HFFc6 (cell line): ENCODE results near the gene UIMC1. TPM values are rescaled to one million over a fixed set of nuclear protein-coding genes. Genes with fewer than 3 reads are reported as not detected.

Source experiments
- DNase-seq: peaks from one replicate; pipeline ENCODE4 v3.0.0-alpha.2; 2018
- H3K27ac Mint-ChIP-seq: 2 replicates; pipeline ENCODE4 v1.8.0; 2020; ENCODE audit warnings: mild to moderate bottlenecking, mixed read lengths
- H3K27me3 Mint-ChIP-seq: 2 replicates; pipeline ENCODE4 v1.8.0; 2021; ENCODE audit warnings: mild to moderate bottlenecking, moderate library complexity, mixed read lengths; ENCODE audit not compliant: insufficient read depth
- H3K36me3 Mint-ChIP-seq: 2 replicates; pipeline ENCODE4 v1.8.0; 2021; ENCODE audit warnings: low read depth, mixed read lengths
- H3K4me1 Mint-ChIP-seq: 2 replicates; pipeline ENCODE4 v1.8.0; 2020; ENCODE audit warnings: low read depth, mixed read lengths
- H3K4me3 Mint-ChIP-seq: 2 replicates; pipeline ENCODE4 v1.8.0; 2020; ENCODE audit warnings: mild to moderate bottlenecking, moderate library complexity, mixed read lengths
- H3K9me3 Mint-ChIP-seq: 2 replicates; pipeline ENCODE4 v1.8.0; 2020; ENCODE audit warnings: mild to moderate bottlenecking, mixed read lengths
- total RNA-seq, 6 experiments: library from RNA; stranded (reverse); fragmentation: NEBNext Ultra II Directional; extraction: Animal tissue kit (Norgen Biotek cat#: 25700); gene quantifications; 2 replicates in 1 of 6; 3 replicates in 5 of 6; pipeline ENCODE4 v1.2.3, GENCODE V29; 2021
- TF ChIP-seq, protein P1 (sequence below): fragments of 200-600 bp; sonication (generic); IDR thresholded peaks from 2 replicates; pipeline ENCODE4 v1.5.0; 2021; ENCODE audit warnings: antibody characterized with exemption, mild to moderate bottlenecking

The UIMC1 gene
- total RNA-seq, 6 experiments from 2014 or later = 19.8 to 34.4 (median 23.6) TPM

DNA sequence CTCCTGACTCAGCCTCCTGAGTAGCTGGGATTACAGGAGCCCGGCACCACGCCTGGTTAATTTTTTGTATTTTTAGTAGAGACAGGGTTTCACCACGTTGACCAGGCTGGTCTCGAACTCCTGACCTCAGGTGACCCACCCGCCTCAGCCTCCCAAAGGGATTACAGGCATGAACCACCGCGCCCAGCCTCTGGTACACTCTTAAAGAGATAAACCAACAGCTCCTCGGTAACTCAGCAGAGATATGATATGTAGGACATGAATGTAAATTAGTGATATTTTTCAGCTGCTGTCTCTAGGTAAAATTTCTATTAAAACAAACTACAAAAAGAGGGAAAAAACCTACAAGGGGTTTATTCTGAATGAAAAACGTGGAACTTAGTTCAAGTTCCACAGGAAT lies 64.6 kb downstream of the UIMC1 start:
- H3K4me3 Mint-ChIP-seq = no peak overlapping the region
- H3K36me3 Mint-ChIP-seq = peaks cover 8% of the 10 kb centered on the region
- no peaks in the 10 kb centered on the region for H3K27me3 Mint-ChIP-seq
- no peaks in the 10 kb centered on the region for H3K9me3 Mint-ChIP-seq
- TF ChIP-seq, protein P1, sequence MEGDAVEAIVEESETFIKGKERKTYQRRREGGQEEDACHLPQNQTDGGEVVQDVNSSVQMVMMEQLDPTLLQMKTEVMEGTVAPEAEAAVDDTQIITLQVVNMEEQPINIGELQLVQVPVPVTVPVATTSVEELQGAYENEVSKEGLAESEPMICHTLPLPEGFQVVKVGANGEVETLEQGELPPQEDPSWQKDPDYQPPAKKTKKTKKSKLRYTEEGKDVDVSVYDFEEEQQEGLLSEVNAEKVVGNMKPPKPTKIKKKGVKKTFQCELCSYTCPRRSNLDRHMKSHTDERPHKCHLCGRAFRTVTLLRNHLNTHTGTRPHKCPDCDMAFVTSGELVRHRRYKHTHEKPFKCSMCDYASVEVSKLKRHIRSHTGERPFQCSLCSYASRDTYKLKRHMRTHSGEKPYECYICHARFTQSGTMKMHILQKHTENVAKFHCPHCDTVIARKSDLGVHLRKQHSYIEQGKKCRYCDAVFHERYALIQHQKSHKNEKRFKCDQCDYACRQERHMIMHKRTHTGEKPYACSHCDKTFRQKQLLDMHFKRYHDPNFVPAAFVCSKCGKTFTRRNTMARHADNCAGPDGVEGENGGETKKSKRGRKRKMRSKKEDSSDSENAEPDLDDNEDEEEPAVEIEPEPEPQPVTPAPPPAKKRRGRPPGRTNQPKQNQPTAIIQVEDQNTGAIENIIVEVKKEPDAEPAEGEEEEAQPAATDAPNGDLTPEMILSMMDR = no peak
- H3K27ac Mint-ChIP-seq = no peak overlapping the region
- no peak for DNase-seq
- no peaks in the 10 kb centered on the region for H3K4me1 Mint-ChIP-seq

DNA sequence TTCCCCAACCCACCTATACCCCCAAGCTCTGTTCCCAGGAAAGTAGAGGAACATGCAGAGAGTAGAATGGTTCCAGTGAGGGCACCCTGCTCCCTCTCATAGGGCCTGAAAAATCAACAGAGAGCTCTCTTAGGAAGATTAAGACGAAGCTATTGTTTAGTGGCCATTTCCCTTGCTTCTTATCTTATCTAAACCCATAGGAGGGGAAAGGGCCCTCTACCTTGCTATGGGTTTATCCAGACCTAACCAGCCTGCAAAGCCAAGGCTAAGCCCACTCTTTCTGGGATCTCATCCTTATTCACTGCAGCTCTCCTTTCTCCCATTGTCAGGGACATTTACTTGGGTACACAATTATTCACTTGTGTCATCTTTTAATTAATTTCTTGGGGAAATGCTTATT lies 68.1 kb downstream of the UIMC1 start:
- Mint-ChIP-seq H3K27me3 (no peaks in the 10 kb centered on the region), H3K36me3 (peaks cover 7% of the 10 kb centered on the region), H3K9me3 (no peaks in the 10 kb centered on the region), H3K4me1 (no peaks in the 10 kb centered on the region), H3K4me3 (no peak overlapping the region), H3K27ac (no peak overlapping the region)
- TF ChIP-seq, protein P1 = no peak
- no peak for DNase-seq

DNA sequence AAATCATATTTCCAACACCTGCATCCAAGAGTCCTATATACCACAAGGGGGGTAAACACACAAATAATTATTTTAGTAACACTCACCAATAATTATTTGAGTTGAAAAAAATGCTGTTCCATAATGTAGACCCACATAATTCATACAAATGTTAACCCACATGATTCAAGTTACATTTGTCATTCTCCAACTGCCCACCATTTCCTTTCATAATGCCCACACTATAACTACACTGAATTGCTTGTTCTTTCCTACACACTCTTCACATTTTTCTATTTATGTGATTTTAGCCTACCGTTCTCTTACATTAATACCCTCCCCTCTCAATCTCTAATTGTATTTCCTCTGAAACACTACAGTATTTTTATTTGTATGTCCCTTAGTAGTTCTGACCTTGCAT lies 71.6 kb downstream of the UIMC1 start:
- DNase-seq = no peak
- TF ChIP-seq, protein P1 = no peak
- H3K27ac Mint-ChIP-seq = no peak overlapping the region
- no peak overlapping the region for H3K4me3 Mint-ChIP-seq
- no peaks in the 10 kb centered on the region for H3K27me3 Mint-ChIP-seq
- peaks cover 10% of the 10 kb centered on the region; the same call in 1 of the 2 replicates for H3K36me3 Mint-ChIP-seq
- no peaks in the 10 kb centered on the region for H3K9me3 Mint-ChIP-seq
- no peaks in the 10 kb centered on the region for H3K4me1 Mint-ChIP-seq

DNA sequence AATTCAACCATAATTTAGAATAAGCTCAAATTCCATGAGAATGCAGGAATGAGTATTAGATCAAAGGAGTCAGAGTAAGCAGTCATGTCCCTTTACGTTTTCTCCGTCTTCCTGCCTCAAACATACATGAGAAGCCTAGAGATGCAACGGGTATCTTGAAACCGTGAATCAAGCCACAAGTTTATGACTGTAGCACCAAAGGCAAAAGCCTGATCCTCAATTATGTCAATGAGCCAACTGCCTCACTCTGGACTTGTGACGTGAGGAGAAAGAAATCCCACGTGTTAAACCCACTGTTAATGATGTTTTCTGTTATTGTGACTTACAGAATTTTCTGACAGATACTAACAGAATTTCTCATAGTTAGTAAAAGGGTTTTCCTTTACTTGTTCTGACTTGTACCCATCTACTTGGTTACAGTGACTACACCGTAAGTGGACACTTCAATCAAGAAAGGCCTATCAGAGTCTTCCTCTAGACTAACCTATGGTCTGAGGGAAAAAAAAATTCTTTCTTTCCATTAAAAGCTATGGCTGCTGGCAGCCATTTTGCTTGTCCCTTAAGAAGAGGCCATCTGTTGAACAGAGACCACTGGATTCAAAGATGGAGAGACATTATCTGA lies 72.2 kb downstream of the UIMC1 start:
- Mint-ChIP-seq H3K27me3 (no peaks in the 10 kb centered on the region), H3K27ac (no peak overlapping the region), H3K4me3 (no peak overlapping the region), H3K36me3 (peaks cover 10% of the 10 kb centered on the region; the same call in 1 of the 2 replicates), H3K4me1 (no peaks in the 10 kb centered on the region), H3K9me3 (no peaks in the 10 kb centered on the region)
- DNase-seq = no peak
- TF ChIP-seq, protein P1 = no peak

DNA sequence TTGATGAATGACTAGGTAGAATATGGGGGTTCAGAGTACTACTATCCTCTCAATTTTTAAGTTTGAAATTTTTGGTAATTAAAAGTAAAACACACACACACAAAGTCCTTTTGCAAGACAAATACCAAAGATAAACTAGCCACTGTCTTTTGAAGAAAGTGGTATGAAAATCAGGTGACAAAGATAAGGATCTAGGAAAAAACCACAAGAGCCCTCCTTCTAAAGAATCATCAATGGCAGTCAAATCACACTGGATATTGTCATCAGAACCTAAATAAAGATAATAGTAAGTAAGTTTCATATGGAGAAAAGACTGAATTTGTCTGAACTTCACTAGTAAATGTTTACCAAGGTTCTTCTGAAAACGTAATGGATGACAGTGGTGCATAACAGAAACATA lies 76.9 kb downstream of the UIMC1 start:
- TF ChIP-seq, protein P1 = no peak
- Mint-ChIP-seq H3K4me3 (no peak overlapping the region), H3K9me3 (no peaks in the 10 kb centered on the region), H3K4me1 (no peaks in the 10 kb centered on the region), H3K36me3 (peaks cover 10% of the 10 kb centered on the region; the same call in 1 of the 2 replicates), H3K27ac (no peak overlapping the region), H3K27me3 (no peaks in the 10 kb centered on the region)
- DNase-seq = no peak
